Kidney glomerular epithelial cell (primary cell): Measurements from ENCODE around the gene C3.

Source experiments
- DNase-seq: peaks from one replicate; lab custom pipeline; 2025; lab: John Stamatoyannopoulos, UW

Gene C3

GRCh38 chr19:6730941-6731670 lies 10.7 kb upstream of the C3 start:
- DNase-seq: no peak

DNA sequence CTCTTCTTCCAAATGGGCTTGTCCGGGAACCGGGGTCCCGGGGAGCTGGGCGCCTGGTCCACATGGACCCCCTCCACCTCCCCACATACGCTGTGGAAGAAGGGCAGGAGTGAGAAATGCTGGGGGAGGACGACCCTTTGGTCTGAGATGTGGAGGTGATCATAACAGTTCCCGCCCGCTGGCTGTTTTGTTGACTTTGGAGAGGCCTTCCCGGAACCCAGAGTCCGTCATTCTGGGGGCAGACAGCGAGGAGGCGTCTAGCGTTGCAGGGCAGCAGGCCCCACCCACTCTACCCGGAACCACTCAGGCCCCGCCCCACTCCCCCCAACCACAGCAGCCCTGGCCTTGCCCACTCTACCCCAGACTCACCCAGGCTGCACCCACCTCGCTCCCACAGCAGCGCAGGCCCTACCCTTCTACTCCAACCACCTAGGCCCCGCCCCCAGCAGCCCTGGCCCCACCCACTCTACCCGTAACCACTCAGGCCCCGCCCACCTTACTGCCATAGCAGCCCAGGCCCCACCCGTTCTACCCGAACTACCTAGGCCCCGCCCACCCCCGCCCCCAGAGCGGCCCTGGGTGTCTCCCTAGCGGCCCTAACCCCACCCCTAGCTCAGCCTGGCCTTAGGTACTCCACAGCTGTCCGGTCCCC lies 9.8 kb upstream of the C3 start:
- DNase-seq: peak; percentile 14

DNA sequence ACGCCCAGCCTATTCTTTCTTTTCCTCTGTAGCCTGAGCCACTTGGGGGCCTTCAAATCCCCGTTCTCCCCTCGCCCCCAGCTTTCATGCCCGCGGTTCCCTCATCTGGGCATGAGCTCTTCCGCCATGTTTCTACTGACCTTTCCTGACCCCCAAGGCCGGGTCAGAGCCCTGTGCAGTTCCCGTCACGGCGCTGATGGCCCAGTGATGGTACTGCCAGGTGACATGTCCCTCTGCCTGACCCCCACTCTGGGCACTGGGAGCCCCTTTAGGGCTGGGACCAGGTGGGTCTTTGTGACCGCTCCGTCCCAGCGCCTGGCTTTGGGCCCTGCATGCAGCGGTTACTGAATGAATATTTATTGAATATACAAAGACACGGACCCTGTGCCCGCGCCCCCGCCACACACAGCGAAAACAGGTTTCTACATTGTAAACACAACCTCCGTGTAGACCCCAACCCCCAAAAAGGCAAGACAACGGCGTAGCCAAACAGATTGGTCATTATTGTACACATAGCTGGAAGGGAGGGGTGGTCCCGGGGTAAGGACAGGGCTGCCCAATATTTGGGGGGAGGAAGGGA lies 9.2 kb upstream of the C3 start:
- no peak for DNase-seq

DNA sequence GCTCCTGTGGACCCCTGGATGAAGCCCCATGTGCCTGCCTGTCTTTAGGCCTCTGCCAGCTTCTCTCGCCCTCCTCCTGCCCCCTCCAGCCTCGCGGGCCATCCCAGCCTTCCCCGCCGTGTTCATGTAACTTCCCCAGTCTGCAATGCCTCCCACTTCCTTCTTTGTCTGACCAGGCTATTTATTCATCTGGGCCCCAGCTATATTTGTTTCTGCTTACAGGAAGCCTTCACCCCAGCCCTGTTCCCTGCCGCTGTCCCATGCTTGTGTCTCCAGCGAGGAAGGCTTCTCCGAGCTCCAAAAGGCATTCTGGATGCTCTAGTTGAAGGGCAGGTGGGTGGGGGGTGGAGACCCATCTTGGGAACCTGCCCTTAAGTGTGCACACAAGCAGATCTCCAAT lies 7.9 kb upstream of the C3 start:
- no peak for DNase-seq

- peak; percentile 53 for DNase-seq
Observed at GRCh38 chr19:6725513-6726231, 5.2 kb upstream of the C3 start.

- no peak for DNase-seq
Observed at GRCh38 chr19:6724631-6725492, 4.4 kb upstream of the C3 start.

DNA sequence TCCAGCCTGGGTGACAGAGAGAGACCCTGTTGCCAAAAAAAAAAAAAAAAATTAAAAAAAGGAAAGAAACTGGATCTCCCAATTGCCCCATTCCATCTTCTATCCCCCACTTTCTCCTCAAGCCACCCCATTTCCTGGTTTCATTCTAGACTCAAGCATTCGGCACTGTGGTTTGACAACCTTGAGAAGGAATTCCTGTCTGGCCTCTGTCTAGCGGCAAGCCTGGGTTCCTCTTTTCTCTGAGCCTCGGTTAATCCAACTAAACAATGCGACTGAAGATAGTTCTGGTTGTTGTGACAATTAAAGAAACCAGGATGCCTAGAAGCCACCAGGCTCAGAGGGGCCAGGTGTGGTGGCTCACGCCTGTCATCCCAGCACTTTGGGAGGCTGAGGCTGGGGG lies 3.3 kb upstream of the C3 start:
- no peak for DNase-seq

- peak; percentile 30 for DNase-seq
Observed at GRCh38 chr19:6723108-6723618, 2.7 kb upstream of the C3 start.

GRCh38 chr19:6721773-6722172 lies 1.3 kb upstream of the C3 start:
- no peak for DNase-seq

GRCh38 chr19:6721138-6721474 lies 656 bp upstream of the C3 start:
- no peak for DNase-seq

GRCh38 chr19:6719992-6720368 lies 470 bp downstream of the C3 start:
- no peak for DNase-seq

DNA sequence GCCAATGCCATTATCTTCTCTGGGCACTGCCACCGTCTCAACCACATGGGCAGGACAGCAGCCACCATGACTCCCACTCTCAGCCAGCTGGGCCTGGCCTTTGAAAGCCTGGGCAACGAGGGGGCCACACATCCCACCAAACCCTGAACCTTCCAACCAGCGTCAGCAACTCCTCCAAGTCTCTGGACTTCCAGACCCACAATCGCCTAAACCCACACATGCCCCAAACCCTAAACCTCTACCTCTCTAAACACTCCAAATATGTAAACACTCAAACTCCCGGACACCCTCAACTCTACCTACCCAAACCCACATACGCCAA lies 949 bp downstream of the C3 start:
- DNase-seq: no peak

DNA sequence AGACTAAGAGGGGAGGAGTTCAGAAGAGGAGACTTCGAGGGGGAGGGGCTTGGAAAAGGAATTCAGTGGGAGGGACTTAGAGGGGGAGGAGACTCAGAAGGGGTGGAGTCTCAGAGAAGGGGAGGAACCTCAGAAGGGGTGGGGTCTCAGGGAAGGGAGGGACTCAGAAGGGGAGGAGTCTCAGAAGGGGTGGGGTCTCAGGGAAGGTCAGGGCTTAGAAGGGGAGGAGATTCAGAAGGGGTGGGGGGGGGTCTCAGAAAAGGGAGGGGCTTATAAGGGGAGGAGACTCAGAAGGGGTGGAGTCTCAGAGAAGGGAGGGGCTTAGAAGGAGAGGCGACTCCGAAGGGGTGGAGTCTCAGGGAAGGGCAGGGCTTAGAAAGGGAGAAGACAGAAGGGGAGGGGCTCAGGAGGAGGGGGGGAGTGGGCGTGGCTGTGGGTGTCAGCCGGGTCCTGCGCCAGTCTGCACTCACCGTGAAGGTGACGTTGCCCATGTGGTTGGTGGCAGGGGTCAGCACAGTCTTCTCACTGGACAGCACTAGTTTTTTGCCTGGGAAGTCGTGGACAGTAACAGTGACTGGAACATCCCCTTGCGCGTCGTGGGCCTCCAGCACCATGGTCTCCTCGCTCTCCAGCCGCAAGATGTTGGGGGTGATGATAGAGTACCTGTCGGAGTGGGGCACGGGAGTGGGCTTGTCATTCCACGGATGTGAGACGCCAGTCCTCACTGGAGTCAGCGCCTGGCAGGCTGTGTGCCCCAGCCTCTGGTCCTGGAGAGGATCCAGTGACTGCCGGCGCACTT lies 1.5 kb downstream of the C3 start:
- no peak for DNase-seq

GRCh38 chr19:6718111-6718740 lies 2.2 kb downstream of the C3 start:
- no peak for DNase-seq

- DNase-seq: no peak
Observed at GRCh38 chr19:6717441-6717971, 2.9 kb downstream of the C3 start.

DNA sequence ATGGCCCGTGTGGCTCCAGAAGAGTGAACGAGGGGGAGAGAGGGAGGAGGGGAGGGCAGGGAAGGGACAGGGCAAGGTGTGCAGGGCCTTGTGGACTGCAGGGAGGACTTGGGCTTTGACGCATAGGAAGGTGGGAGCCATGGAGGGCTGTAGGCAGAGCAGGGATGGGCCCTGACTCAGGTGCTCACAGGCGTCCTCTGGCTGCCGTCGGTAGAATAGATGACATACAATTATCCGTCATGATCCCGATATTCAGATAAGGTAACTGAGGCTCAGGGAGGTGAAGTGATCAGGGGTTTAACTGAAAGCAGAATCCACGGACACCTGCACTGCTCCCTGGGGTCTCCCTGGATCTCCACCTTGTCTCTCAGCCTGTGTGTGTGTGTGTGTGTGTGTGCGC lies 3.4 kb downstream of the C3 start:
- DNase-seq: no peak

- no peak for DNase-seq
Observed at GRCh38 chr19:6716610-6716970, 3.9 kb downstream of the C3 start.

DNA sequence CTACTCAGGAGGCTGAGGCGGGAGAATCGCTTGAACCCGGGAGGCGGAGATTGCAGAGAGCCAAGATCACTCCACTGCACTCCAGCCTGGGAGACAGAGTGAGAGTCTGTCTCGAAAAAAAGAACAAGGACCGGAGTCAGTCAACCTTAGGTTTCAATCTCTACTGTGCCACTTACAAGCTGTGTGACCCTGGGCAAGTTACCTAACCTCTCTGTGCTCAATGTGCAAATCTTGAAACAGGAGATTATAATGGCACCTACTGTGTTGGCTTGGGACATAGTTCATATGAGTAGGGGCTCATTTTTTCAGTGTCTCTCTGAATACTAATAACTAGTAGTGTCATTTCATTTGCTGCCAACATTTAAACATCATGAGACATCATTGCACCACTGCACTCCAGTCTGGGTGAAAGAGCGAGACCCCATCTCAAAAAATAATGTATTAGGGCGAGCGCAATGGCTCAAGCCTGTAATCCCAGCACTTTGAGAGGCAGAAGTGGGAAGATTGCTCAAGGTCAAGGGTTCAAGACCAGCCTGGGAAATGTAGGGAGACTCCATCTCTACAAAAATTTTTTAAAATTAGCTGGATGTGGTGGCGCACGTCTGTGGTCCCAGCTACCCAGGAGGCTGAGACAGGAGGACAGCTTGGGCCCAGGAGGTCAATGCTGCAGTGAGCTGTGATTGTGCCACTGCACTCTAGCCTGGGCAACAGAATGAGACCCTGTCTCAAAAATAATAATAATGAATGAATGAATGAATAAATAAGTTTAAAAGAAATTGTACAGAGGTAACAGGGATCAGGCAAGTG lies 5.5 kb downstream of the C3 start:
- no peak for DNase-seq

GRCh38 chr19:6713773-6714692 lies 6.4 kb downstream of the C3 start:
- no peak for DNase-seq
